Transverse colon (tissue), 4 donors: ENCODE data around the gene RBBP8. TPM values are rescaled to one million over a fixed set of nuclear protein-coding genes. Genes with fewer than 3 reads are reported as not detected.

Source experiments
- DNase-seq: peaks from one replicate; pipeline ENCODE4 v3.0.0-alpha.2; 2019
- H3K27ac ChIP-seq, 4 donors: fragments of 200-600 bp; sonication (generic); 2 replicates each; pipeline ENCODE4 v1.5.1; 2016 to 2018; ENCODE audit warnings: inconsistent platforms in 4 of 4
- H3K27me3 ChIP-seq: fragments of 200-600 bp; sonication (generic); 2 replicates; pipeline ENCODE4 v1.5.1; 2017; ENCODE audit warnings: inconsistent platforms
- H3K36me3 ChIP-seq, 4 donors: fragments of 200-600 bp; sonication (generic); 2 replicates each; pipeline ENCODE4 v1.5.1; 2017 to 2019; ENCODE audit warnings: inconsistent platforms in 4 of 4
- H3K4me1 ChIP-seq, 4 donors: fragments of 200-600 bp; sonication (generic); 2 replicates each; pipeline ENCODE4 v1.5.1; 2017 to 2020; ENCODE audit warnings: inconsistent platforms in 4 of 4
- H3K4me3 ChIP-seq, 4 donors: fragments of 200-600 bp; sonication (generic); 1 replicate in 1 of 4; 2 replicates in 3 of 4; pipeline versions ENCODE4 v1.5.1 to v1.6.1; 2017 to 2019; ENCODE audit warnings: inconsistent platforms in 4 of 4
- H3K9me3 ChIP-seq, 2 donors: fragments of 200-600 bp; sonication (generic); 2 replicates each; pipeline ENCODE4 v1.5.1; 2017 to 2019; ENCODE audit warnings: inconsistent platforms in 2 of 2
- CTCF ChIP-seq, 5 experiments: fragments of 200-600 bp in 3 of 5; fragments of 450-650 bp in 2 of 5; sonication (generic) in 3 of 5; IDR thresholded peaks; 1 replicate in 2 of 5; 2 replicates in 3 of 5; pipeline ENCODE4 v1.5.1; 2016 to 2017; ENCODE audit warnings: antibody characterized with exemption in 5 of 5, inconsistent platforms in 3 of 5, mild to moderate bottlenecking in 2 of 5, moderate library complexity in 1 of 5
- EP300 ChIP-seq: sonication (generic); formaldehyde crosslinking; IDR thresholded peaks from one replicate; pipeline ENCODE4 v1.6.1; 2017; ENCODE audit warnings: antibody characterized with exemption, low read depth
- POLR2A ChIP-seq: fragments of 450-650 bp; IDR thresholded peaks from one replicate; pipeline ENCODE4 v1.6.1; 2016; ENCODE audit warnings: antibody characterized with exemption, mild to moderate bottlenecking, moderate library complexity
- POLR2AphosphoS5 ChIP-seq, 3 donors: sonication (generic); formaldehyde crosslinking; IDR thresholded peaks; one replicate each; pipeline ENCODE4 v1.6.1; 2016; ENCODE audit warnings: antibody characterized with exemption in 3 of 3
- WGBS, 2 donors: methylation state at CpG; one replicate each; pipeline ENCODE4 v1.1.5; 2018; ENCODE audit warnings: low coverage in 1 of 2; 5-methylcytosine and 5-hydroxymethylcytosine counted together
- in situ Hi-C, 4 donors: fragments of 200-750 bp; cut with MboI; loops; one replicate each; pipeline versions ENCODE4 v1.15.0 to v1.15.1; 2017; ENCODE audit warnings: low sequenced_read_pairs in 3 of 4, low pct_ligation_motif_present in 1 of 4, low pct_unique_long_range_greater_than_20kb in 1 of 4
- intact Hi-C: fragments of 100-400 bp; cut with DNase I; formaldehyde crosslinking; loops from one replicate; pipeline ENCODE4 v1.15.1; 2023; ENCODE audit warnings: low total_unique reads
- total RNA-seq, 4 donors: library from RNA; depleted of rRNA; stranded (reverse); fragments of >200 nt; gene quantifications; one replicate each; pipeline ENCODE4 v1.1.0, GENCODE V29; 2016

RBBP8 gene
- total RNA-seq, 4 donors from 2014 or later, result 20.7 to 44.1 (median 38.6) TPM

- 80 to 84% methylated on average over 2 to 7 of the region's 7 CpGs for WGBS, 2 donors
Measured at GRCh38 chr18:23066060-23066459, 132.9 kb downstream of the RBBP8 start.

GRCh38 chr18:23066504-23067039 is 133.4 kb downstream of the RBBP8 start:
- in situ Hi-C loops (no loop called here), intact Hi-C loops (no loop called here)
- H3K9me3 ChIP-seq, result no peaks in the 10 kb centered on the region
- no peaks in the 10 kb centered on the region for H3K27me3 ChIP-seq
- H3K4me3 ChIP-seq, result no peak overlapping the region
- H3K4me1 ChIP-seq, result no peaks in the 10 kb centered on the region
- no peaks in the 10 kb centered on the region for H3K36me3 ChIP-seq
- H3K27ac ChIP-seq, result no peak overlapping the region
- DNase-seq, result no peak
- WGBS, 2 donors, result 94 to 95% methylated on average over 2 to 5 of the region's 5 CpGs
- TF ChIP-seq CTCF (IDR thresholded peaks at IDR 0.05) (no peak), POLR2A (no peak), EP300 (no peak)

More at GRCh38 chr18:23066060-23066459, 132.9 kb downstream of the RBBP8 start:
- intact Hi-C loops (no loop called here), in situ Hi-C loops (no loop called here)
- H3K27me3 ChIP-seq, result no peaks in the 10 kb centered on the region
- no peaks in the 10 kb centered on the region for H3K4me1 ChIP-seq
- no peak overlapping the region for H3K27ac ChIP-seq
- H3K36me3 ChIP-seq, result no peaks in the 10 kb centered on the region
- H3K4me3 ChIP-seq, result no peak overlapping the region
- DNase-seq, result no peak
- H3K9me3 ChIP-seq, result no peaks in the 10 kb centered on the region
- TF ChIP-seq POLR2AphosphoS5 (IDR thresholded peaks at IDR 0.05) (no peak), CTCF (IDR thresholded peaks at IDR 0.05) (no peak), POLR2A (no peak), EP300 (no peak)

GRCh38 chr18:23067236-23067635 is 134.1 kb downstream of the RBBP8 start:
- Histone ChIP-seq H3K4me3 (no peak overlapping the region), H3K36me3 (no peaks in the 10 kb centered on the region), H3K9me3 (no peaks in the 10 kb centered on the region), H3K27ac (no peak overlapping the region), H3K4me1 (no peaks in the 10 kb centered on the region), H3K27me3 (no peaks in the 10 kb centered on the region)
- no peak for TF ChIP-seq CTCF (IDR thresholded peaks at IDR 0.05)
- no peak for TF ChIP-seq POLR2AphosphoS5 (IDR thresholded peaks at IDR 0.05)
- no peak for TF ChIP-seq EP300
- TF ChIP-seq POLR2A, result no peak
- intact Hi-C loops (no loop called here), in situ Hi-C loops (no loop called here)
- 39 to 55% methylated on average over 4 of the region's 4 CpGs for WGBS, 2 donors
- DNase-seq, result no peak

GRCh38 chr18:23068011-23068410 is 134.9 kb downstream of the RBBP8 start:
- in situ Hi-C loops, result no loop called here

More at GRCh38 chr18:23068011-23068410, 134.9 kb downstream of the RBBP8 start:
- H3K27ac ChIP-seq, result no peak overlapping the region
- WGBS, 2 donors, result 68 to 86% methylated on average over 3 to 4 of the region's 4 CpGs
- H3K36me3 ChIP-seq, result no peaks in the 10 kb centered on the region
- no peak overlapping the region for H3K4me3 ChIP-seq
- DNase-seq, result no peak
- no peak for TF ChIP-seq POLR2AphosphoS5 (IDR thresholded peaks at IDR 0.05)
- no peak for TF ChIP-seq EP300
- TF ChIP-seq CTCF (IDR thresholded peaks at IDR 0.05), result no peak
- H3K4me1 ChIP-seq, result no peaks in the 10 kb centered on the region
- H3K27me3 ChIP-seq, result no peaks in the 10 kb centered on the region
- no peaks in the 10 kb centered on the region for H3K9me3 ChIP-seq
- intact Hi-C loops, result no loop called here
